ENCODE results near the gene INCENP.
A peak's percentile ranks its signal among the peaks of the same experiment; 100 is the strongest.

INCENP gene

DNA sequence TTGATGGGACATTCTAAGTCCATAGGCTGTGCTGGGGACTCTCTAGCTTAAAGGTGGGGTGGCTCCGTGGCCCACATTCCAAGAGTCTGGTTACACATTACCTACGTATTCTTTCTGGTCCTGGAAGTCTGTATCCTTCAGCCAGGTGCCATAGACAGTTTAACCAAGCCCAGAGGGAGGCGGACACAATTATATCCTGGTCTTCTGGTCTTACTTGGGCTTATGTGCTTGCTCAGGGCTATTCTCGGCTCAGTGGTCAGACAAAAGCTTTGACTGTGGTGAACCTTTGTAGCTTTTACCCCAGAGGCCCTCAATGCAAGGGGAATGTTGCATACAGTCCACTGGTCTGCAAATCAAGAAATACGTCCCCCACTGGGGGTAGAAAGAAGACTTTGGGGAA, 3.4 kb upstream of the INCENP start:
- TF ChIP-seq, protein P1, sequence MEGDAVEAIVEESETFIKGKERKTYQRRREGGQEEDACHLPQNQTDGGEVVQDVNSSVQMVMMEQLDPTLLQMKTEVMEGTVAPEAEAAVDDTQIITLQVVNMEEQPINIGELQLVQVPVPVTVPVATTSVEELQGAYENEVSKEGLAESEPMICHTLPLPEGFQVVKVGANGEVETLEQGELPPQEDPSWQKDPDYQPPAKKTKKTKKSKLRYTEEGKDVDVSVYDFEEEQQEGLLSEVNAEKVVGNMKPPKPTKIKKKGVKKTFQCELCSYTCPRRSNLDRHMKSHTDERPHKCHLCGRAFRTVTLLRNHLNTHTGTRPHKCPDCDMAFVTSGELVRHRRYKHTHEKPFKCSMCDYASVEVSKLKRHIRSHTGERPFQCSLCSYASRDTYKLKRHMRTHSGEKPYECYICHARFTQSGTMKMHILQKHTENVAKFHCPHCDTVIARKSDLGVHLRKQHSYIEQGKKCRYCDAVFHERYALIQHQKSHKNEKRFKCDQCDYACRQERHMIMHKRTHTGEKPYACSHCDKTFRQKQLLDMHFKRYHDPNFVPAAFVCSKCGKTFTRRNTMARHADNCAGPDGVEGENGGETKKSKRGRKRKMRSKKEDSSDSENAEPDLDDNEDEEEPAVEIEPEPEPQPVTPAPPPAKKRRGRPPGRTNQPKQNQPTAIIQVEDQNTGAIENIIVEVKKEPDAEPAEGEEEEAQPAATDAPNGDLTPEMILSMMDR (IDR thresholded peaks at IDR 0.05; ENCODE audit: low read depth, low read length) = no peak
- Histone ChIP-seq H3K4me3 (ENCODE audit: low read depth, low read length) (no peak overlapping the region), H3K9me3 (no peaks in the 10 kb centered on the region)

DNA sequence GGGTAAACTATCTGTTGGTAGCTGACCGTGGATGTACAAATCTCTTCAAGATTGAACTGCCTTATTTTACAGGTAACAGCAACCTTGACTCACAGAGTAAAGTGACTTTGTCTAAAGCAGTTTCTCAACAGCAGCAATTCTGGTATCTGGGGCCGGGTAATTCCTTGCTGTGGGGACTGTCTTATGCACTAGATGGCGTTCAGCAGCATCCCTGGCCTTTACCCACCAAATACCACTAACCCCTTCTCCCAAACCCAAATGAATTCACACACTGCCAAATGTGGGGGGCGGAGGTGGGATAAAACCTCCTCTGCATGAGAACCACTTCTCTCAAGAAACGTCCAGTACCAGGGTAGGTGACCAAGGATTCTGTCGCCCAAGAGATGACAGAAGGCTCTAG, 1.7 kb upstream of the INCENP start:
- no peaks in the 10 kb centered on the region for H3K4me1 ChIP-seq
- DNase-seq = no peak
- no peaks in the 10 kb centered on the region for H3K36me3 ChIP-seq
- no peak overlapping the region for H3K4me3 ChIP-seq (ENCODE audit: low read depth, low read length)
- TF ChIP-seq, protein P1 (IDR thresholded peaks at IDR 0.05; ENCODE audit: low read depth, low read length) = peak; percentile 31; the same call in 1 of the 2 replicates
- no peaks in the 10 kb centered on the region for H3K9me3 ChIP-seq
- H3K27me3 ChIP-seq = no peaks in the 10 kb centered on the region

More for the DNA sequence above, 3.4 kb upstream of the INCENP start:
- DNase-seq = no peak
- Histone ChIP-seq H3K27me3 (no peaks in the 10 kb centered on the region), H3K4me1 (no peaks in the 10 kb centered on the region), H3K36me3 (no peaks in the 10 kb centered on the region)

DNA sequence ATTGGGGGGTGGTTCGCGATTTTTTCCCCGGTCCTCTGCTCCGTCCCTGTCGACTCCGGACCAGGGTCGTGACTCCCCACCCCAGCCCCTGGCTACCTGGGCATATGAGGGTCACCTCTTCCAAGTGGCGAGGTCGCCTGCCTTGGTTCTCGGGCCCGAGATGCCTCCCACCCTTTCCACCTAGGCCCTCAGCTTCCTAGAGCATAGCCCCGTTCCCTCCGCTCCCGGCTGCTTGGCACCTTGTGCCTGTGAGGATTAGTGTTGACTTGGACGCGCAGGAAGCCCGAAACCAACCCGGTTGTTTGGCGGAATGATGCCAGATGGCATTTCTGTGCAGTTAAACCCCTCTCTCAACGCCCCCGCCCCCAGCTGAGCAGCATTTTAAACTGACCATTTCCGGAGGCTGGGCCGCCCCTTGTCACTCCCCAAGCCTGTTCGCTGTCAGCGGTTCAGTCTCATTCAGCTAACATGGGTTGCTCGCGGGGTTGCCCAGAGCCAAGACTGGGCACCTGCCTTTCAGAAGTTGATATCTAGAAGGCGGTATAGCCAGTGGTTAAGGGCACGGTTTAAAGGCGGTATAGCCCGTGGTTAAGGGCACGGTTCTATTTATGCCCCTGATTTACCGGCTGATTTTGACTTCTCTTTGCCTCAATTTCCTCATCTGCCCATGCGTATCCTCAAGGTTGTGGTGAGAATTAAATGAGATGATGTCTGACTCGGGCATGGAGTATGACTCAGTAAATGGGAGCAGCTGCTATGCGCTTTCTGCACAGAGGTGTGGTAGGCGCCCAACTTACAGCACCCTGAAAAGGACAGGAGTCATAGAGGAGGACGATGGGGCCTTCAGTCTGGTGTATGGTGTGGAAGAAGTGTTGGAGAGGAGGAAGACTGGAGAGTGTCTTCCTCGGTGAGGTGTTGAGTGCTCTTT, 639 bp downstream of the INCENP start:
- no peaks in the 10 kb centered on the region for H3K4me1 ChIP-seq

DNA sequence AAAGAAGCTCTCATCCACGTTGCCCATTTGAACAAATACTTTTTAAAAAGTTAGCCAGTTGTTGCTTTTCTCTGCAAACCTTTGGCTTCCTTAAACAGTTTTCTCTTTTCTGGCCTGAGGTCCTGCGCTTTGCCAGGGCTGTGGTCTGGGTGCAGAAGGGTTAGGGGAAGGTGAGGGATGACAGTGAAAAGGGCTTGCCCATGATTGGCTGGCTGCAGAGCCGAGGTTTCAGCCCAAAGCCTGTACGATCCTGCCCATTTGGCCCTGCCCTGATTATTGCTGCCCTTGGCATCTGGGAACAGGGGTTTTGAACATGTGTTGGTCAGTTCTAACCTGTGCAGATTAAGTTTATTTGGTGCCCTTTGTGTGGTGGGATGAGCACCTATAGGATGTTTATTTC, 1.5 kb downstream of the INCENP start:
- no peaks in the 10 kb centered on the region for H3K27me3 ChIP-seq
- no peaks in the 10 kb centered on the region for H3K4me1 ChIP-seq
- peak overlapping the region; percentile 87 for H3K4me3 ChIP-seq (ENCODE audit: low read depth, low read length)
- no peak for DNase-seq
- TF ChIP-seq, protein P1 (IDR thresholded peaks at IDR 0.05; ENCODE audit: low read depth, low read length) = no peak
- no peaks in the 10 kb centered on the region for H3K9me3 ChIP-seq
- H3K36me3 ChIP-seq = peaks cover 11% of the 10 kb centered on the region

More for the DNA sequence above, 639 bp downstream of the INCENP start:
- Histone ChIP-seq H3K36me3 (peaks cover 7% of the 10 kb centered on the region), H3K4me3 (ENCODE audit: low read depth, low read length) (peak overlapping the region; percentile 87), H3K27me3 (no peaks in the 10 kb centered on the region), H3K9me3 (no peaks in the 10 kb centered on the region)
- TF ChIP-seq, protein P1 (IDR thresholded peaks at IDR 0.05; ENCODE audit: low read depth, low read length) = no peak
- DNase-seq = no peak

DNA sequence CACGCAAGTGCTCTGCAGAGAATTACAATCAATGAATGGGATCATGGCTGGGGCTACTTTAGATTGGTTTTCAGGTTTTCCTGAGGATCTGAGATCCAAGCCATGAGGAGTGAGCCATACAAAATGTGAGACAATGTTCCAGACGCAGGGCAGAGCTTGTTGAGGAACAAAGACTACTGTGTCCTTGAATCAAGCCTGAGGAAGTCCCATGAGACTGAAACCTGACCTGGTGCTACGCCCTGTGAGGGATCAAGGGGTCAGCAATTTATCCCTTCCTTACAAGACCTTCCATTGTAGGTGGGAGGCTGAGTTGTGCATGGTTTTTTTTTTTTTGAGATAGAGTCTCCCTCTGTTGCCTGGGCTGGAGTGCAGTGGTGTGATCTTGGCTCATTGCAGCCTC, 2.1 kb downstream of the INCENP start:
- no peaks in the 10 kb centered on the region for H3K9me3 ChIP-seq
- no peak for DNase-seq
- H3K36me3 ChIP-seq = peaks cover 17% of the 10 kb centered on the region
- peak overlapping the region; percentile 87 for H3K4me3 ChIP-seq (ENCODE audit: low read depth, low read length)
- TF ChIP-seq, protein P1 (IDR thresholded peaks at IDR 0.05; ENCODE audit: low read depth, low read length) = no peak
- no peaks in the 10 kb centered on the region for H3K4me1 ChIP-seq
- H3K27me3 ChIP-seq = no peaks in the 10 kb centered on the region

DNA sequence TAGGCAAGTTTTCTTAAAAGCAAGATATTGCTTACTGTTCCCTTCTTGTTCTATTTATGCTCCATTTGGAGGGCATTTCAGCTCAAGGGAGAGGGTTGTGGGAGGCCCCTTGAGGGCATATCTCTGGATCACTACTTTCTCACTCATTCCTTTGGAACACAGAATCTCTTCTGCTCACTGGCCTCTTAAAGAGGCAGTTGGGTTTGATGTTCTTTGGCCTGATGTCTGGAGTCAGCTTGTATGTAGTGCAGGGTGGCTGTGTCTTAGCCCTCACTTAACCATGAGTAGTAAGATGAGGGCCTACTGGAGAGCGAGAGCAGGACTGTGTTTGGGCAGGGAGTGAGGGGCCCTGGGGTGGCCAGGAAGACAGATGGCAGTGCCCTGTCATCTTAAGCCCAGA, 3.6 kb downstream of the INCENP start:
- peaks cover 18% of the 10 kb centered on the region for H3K36me3 ChIP-seq
- H3K9me3 ChIP-seq = no peaks in the 10 kb centered on the region
- TF ChIP-seq, protein P1 (IDR thresholded peaks at IDR 0.05; ENCODE audit: low read depth, low read length) = no peak
- no peak for DNase-seq
- no peaks in the 10 kb centered on the region for H3K4me1 ChIP-seq
- no peak overlapping the region for H3K4me3 ChIP-seq (ENCODE audit: low read depth, low read length)
- no peaks in the 10 kb centered on the region for H3K27me3 ChIP-seq
